HUDEP-2 (cell line): ENCODE measurements around the gene FXYD1.
A peak's percentile ranks its signal among the peaks of the same experiment; 100 is the strongest.
"Not testable (repeated sequence)": the region's sequence is repeated elsewhere in the genome, so short reads cannot be mapped to it uniquely, and the experiment has no call there.

ENCODE experiments used
- DNase-seq, 76 experiments: peaks; one replicate each; lab custom pipeline; 2025; ENCODE audit not compliant: unreplicated experiment in 76 of 76; lab: John Stamatoyannopoulos, UW

Gene FXYD1

GRCh38 chr19:35140962-35141836 lies 2.6 kb downstream of the FXYD1 start:
- DNase-seq, result peak in 74 of 76 experiments; percentile 71 to 99 (median 96)

DNA sequence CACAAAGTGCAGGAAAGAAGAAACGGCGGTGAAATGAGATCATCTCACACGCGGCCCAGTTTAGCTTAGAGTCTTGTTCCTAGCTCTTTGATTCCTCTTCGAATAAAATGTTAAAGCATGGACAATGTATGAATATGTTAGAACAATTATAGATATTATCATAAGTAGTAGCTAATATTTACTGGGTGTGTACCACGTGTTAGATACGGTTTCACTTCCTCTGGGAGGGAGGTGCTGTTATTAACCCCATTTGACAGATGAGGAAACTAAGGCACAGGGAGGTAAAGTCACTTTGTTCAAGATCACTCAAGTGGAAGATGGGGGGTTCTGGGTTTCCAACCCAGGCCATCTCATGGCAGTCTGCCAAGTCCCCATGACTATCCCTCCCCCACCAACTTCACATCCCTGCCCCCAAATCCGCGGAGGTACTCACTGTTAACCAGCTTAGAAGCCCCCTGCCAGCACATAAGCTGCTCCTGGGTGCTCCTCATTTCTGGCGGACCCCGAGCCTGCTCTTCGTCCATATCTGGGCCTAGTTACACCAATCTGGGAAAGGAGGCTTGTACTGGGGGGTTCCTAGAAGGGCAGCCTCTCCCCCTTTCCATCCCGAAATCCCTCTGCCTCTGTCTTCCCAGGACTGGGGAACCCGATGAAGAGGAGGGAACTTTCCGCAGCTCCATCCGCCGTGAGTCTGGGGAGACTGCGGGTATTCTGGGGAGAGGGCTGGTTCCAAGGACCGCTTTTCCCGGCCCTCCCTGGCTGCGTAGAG lies 3.4 kb downstream of the FXYD1 start:
- peak in 6 of 76 experiments; percentile 12 to 50 (median 42) for DNase-seq

DNA sequence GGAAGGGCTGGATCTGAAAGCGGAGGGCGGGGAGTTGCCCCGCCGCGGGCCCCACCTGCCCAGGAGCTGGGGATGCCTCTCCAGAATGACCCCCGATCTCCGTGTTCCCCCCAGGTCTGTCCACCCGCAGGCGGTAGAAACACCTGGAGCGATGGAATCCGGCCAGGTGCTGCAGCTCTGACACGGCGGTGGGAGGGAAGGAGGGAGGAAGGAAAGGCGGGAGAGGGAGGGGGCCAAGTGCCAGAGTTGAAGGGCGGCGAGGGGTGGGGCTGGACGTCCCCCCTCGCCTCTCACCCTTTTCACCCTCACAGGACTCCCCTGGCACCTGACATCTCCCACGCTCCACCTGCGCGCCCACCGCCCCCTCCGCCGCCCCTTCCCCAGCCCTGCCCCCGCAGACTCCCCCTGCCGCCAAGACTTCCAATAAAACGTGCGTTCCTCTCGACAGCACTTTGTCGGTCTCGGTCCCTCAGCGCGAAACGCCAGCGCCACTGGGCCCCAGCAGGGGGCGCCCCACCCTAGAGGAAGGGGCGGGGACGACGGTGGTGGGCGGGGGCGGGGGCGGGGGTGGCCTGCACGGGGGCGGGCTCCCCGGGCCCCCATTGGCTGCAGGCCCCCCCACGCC lies 4.1 kb downstream of the FXYD1 start:
- DNase-seq, result peak in 57 of 76 experiments; percentile 4 to 78 (median 43)

GRCh38 chr19:35143231-35143715 lies 4.6 kb downstream of the FXYD1 start, which contains the start of gene FXYD7:
TSS of gene FXYD7 (plus strand) at chr19:35143255. CDS start at chr19:35143334, 79 bp downstream.
- DNase-seq, result no peak

GRCh38 chr19:35143818-35144217 lies 5.2 kb downstream of the FXYD1 start:
- no peak for DNase-seq

DNA sequence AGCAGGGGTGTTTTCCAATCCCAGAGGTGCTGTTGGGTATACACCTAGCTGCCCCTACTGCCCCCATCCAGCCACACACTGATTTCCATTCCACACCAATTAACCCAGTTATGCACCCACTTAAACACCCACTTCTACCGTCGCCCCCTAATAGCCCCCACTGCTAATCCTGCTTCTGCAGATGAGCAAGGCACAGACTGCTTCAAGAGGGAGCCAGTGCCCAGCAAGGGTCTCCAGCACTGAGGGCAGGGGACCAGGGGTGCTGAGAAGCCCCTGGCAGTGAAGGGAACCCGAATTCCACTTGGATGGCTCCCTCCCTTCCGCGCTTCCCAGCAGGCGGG lies 5.6 kb downstream of the FXYD1 start:
- no peak for DNase-seq

DNA sequence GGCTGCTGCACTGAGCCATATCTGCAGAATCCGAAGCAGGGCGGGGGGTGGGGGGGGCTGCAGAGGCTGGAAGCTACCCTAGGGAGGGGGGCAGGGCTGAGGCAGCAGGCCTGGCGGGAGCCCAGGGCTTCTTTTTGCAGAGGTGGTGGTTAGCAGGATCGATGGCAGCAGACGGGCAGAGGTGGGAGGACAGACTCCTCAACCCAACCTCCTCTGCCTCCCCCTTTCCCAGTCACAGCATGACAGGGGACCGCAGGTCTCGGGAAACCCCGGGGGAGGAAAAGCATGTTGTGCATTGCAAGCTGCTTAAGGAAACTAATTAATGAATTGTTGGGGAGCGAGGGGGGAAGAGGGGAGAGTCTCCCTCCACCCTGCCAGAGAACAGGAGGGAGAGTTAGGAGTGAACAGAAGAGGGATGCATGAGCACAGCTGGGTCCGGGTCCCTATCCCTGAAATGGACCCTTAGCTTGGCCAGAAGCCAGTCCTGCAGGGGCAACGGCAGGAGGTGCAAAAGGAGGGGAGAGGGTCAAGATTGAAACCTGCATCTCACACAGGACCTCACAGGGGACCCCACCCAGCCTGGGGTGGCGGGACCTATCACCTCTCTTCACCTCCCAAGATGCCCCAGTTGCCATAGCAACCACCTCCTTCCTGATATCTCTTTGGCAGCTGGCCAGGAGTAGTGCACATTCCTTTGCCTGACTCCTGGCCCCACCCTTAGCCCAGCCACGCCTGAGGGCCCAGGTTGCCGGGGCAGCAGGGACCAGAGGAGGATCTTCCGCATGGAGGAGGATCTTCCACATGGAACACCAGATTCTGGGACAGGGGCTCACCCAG lies 6.2 kb downstream of the FXYD1 start:
- peak in 22 of 76 experiments; percentile 8 to 50 (median 22) for DNase-seq

GRCh38 chr19:35146746-35147459 lies 8.3 kb downstream of the FXYD1 start:
- no peak for DNase-seq

DNA sequence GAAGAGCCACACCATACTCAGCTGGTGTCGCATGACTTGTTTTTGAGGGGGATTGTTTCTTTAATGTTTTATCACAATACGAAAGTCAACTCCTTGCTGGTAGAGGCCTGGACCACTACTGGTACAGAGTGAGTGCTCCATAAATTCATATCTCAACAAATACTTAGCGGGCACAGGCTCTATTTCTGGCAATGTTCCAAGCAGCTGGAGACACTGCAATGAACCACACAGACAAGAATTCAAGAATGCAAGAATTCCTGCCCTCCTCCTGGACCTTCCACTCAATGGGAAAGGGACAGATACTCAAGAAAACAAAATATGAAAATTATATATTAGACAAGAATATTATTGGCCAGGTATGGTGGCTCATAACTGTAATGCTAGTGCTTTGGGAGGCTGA lies 10.8 kb downstream of the FXYD1 start:
- DNase-seq, result no peak

GRCh38 chr19:35150445-35150844 lies 11.8 kb downstream of the FXYD1 start:
- no peak for DNase-seq

DNA sequence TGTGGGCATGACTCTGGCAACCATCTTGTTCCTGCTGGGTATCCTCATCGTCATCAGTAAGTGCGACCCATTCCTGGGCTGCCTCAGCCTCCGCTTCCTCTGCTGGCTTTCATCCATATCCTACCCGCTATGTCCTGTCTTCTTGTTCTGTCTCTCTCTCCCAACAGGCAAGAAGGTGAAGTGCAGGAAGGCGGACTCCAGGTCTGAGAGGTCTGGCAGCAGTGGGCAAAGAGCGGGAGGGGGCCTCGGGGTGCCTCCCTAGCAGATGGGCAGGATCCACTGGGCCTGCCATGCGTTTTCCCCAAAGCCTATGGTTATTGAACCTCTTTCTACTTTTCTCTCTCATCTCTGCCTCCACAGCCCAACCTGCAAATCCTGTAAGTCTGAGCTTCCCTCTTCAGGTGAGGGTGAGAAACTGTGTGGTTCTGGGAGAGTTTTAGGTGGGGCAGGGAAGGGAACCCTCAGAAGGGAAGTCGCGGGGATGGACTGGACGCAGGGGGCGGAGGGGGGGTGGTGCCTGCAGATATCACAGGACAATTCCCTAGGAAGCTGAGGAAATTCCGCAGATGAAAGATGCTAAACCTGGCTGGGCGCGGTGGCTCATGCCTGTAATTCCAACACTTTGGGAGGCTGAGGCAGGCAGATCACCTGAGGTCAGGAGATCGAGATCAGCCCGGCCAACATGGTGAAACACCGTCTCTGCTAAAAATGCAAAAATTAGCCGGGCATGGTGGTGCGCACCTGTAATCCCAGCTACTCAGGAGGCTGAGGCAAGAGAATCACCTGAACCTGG lies 12.8 kb downstream of the FXYD1 start:
- no peak for DNase-seq

DNA sequence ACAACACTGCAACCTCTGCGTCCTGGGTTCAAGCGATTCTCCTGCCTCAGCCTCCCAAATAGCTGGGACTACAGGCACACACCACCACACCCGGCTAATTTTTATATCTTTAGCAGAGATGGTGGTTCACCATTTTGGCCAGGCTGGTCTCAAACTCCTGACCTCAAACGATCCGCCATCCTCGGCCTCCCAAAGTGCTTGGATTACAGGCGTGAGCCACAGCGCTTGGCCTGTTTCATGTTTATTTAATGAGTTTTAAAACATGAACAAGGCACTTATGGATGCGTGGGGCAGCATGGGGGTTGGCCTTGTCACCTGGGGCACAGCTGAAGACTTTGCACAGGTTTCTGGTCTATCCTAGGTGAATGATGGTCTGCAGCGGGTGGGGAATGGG lies 14.5 kb downstream of the FXYD1 start:
- not testable (repeated sequence) for DNase-seq

DNA sequence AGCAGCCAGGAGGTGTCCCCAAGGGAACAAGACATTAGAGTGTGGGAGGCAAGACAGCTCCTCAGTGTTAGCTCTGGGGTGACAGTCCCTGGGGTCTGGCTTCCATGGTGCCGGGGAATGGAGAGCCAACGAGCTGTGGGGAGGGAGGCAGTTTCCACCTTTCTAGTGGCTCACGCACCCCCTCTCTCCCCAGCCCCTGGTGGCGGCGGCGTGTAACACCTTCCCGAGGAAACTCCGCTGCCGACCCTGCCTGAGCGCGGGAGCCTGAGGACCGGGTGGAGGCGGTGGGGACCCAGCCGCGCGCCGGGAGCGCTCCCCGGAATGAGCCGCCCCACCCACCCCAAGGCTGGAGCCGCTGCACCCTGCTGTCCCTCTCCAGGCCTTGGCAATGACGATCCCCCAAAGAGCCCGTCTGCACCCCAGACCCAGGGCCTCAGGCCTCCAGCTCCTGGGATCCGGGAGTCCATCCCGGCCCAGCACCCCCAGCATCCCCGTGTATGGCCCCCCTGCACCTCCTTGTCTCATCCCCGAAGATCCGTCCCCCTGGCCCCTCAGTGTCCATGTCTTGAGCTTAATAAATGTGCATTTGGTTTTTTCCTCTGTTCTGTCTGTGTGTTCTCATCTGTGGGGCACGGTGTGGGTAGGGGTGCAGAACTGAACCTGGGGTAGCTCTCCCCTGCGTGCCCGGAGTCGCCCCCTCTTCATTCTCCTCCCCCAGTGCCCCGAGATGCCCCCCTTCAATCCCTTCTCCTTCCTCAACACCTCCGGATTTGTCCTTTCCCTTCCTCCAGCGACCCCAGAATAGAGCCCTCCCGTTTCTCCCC lies 15.3 kb downstream of the FXYD1 start:
- DNase-seq, result peak in 44 of 76 experiments; percentile 17 to 70 (median 40)

DNA sequence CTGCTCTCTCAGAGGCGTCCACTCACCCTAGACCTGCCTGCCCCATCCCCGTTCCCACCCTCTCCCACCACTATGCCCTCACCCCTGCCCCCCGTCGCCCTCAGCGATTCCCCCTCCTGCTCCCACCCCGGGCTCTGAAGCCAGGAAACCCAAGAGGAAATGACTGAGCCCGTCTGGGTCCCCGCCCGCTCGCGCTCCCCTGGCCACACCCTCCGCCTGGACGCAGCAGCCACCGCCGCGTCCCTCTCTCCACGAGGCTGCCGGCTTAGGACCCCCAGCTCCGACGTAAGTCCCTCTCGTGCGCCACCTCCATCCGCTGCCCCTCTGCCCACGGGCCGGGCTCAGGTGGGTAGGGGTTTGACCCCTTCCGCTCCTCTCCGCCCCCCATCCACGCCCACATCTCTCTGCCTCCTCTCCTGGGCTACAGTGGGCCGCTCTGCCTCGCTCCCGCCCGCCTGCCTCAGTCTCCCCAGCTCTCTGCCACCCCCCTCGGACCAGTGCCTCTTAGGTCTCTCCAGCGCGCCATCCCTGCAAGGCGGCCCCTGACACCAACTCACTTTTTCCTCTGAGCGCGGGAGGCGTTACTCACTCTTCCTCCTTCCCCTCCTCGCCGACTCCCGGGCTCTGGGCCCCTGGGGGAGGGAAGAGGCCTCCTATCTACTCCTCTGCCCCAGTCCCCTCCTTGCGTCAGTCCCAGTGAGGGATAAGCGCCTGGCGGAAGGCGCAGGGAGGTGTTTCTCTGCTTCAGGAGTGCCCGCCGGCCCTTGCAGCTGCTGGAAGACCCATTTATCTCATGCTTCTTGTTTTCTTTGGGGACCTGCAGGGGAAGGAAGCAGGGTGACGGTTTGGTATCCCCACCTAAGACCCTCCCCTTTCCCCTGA lies 16.1 kb downstream of the FXYD1 start, which contains the start of gene FXYD5:
FXYD5 (plus strand) TSS at position 211 of the 882 bp plus-strand sequence. CDS start 816 bp downstream, outside the sequence.
- peak in 69 of 76 experiments; percentile 13 to 82 (median 62) for DNase-seq

GRCh38 chr19:35155441-35155840 lies 16.8 kb downstream of the FXYD1 start:
- peak in 3 of 76 experiments; percentile 10 to 30 (median 24) for DNase-seq

- no peak for DNase-seq
Observed at GRCh38 chr19:35155981-35156672, 17.5 kb downstream of the FXYD1 start.
